ENCODE data around the gene TRIM62.

The TRIM62 gene

DNA sequence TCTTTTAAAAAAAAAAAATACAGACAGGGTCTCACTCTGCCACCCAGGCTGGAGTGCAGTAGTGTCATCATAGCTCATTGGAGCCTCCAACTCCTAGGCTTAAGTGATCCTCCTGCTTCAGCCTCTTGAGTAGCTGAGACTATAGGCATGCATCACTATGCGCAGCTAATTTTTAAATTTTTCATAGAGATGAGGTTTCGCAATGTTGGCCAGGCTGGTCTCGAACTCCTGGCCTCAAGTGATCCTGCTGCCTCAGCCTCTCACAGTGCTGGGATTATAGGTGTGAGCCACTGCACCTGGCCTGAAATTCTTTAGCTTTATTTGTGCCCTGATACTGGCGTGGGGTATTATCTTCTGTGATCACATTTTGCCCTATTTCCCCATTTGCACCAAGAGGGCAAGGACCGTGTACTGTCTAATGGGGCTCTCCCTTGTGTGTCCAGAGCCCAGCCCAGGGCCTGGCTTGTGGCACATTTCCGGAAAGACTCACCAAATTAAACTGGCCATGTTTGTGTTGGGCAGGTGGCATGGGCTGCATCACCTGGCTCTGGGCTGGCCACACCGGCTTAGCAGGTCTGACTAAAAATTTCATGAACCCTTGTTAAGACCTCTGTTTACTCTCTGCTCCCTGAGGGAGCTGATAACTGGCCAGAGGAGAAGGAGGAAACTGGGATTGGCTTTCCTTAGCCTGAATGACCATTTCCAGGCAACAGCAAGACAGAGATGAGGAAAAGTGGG is 32.2 kb downstream of the TRIM62 start:
- POLR2A ChIA-PET (ENCODE audit: low non-redundant PET), result no interaction called here

GRCh38 chr1:33148615-33149014 is 33.2 kb downstream of the TRIM62 start:
- ChIA-PET POLR2A (ENCODE audit: low non-redundant PET) (no interaction called here), CTCF (no interaction called here)
- DNase-seq (ENCODE audit: low spot score), result no peak
- TF ChIP-seq CTCF (conservative IDR thresholded peaks at IDR 0.05; ENCODE audit: low read depth), result no peak
- H3K27ac ChIP-seq, result no peak overlapping the region

More for the DNA sequence above, 32.2 kb downstream of the TRIM62 start:
- no peak for TF ChIP-seq CTCF (conservative IDR thresholded peaks at IDR 0.05; ENCODE audit: low read depth)
- no peak overlapping the region for H3K27ac ChIP-seq
- CTCF ChIA-PET, result no interaction called here
- DNase-seq (ENCODE audit: low spot score), result no peak

GRCh38 chr1:33147997-33148314 is 33.9 kb downstream of the TRIM62 start:
- CTCF ChIA-PET, result interaction anchor here (0.6 kb wide), 1 partner anchor 15 kb away, joined by 4 read pairs; no protein-coding TSS in a partner anchor
- peak; percentile 35 for DNase-seq (ENCODE audit: low spot score)
- POLR2A ChIA-PET (ENCODE audit: low non-redundant PET), result no interaction called here

DNA sequence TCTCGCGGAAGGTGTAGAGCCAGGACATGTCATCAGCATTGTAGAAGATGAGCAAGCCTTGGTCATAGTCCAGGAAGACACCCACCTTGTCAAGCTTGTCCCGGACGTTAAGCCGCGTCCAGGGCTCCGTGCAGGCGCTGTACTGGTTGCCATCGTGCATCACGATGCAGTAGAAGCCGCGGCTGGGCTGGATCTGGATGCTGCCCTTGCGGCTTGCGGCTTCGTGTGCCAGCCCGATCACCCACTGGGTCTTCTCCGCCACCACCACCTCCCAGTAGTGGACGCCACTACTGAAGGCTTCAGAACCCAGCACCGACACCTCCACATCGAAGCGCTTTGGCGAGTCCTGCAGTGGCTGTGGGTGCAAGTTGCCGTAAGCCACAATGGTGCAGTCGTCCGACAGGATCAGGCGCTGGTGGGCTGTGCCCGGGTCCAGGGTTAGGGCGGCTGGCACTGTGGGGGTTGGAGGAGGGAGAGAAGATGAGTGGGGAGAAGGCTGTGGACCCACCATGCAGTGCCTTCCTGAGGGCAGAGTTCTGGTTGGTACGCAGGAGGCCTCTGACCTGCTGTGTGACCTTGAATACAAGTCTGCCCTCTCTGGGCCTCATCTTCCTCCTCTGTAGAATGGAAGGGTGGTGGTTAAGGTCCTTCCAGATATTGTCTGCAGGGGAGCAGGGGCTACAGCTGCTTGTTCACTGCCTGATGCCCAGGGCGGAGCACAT is 34.4 kb downstream of the TRIM62 start:
- ChIA-PET CTCF (interaction anchor here (0.6 kb wide), 1 partner anchor 14 kb away, joined by 4 read pairs; no protein-coding TSS in a partner anchor), POLR2A (ENCODE audit: low non-redundant PET) (no interaction called here)
- no peak overlapping the region for H3K27ac ChIP-seq
- DNase-seq (ENCODE audit: low spot score), result no peak
- no peak for TF ChIP-seq CTCF (conservative IDR thresholded peaks at IDR 0.05; ENCODE audit: low read depth)

More at GRCh38 chr1:33147997-33148314, 33.9 kb downstream of the TRIM62 start:
- no peak overlapping the region for H3K27ac ChIP-seq
- no peak for TF ChIP-seq CTCF (conservative IDR thresholded peaks at IDR 0.05; ENCODE audit: low read depth)

- CTCF ChIA-PET, result no interaction called here
- DNase-seq (ENCODE audit: low spot score), result no peak
- H3K27ac ChIP-seq, result no peak overlapping the region
- POLR2A ChIA-PET (ENCODE audit: low non-redundant PET), result no interaction called here
- no peak for TF ChIP-seq CTCF (conservative IDR thresholded peaks at IDR 0.05; ENCODE audit: low read depth)
These were observed 35.8 kb downstream of the TRIM62 start for GRCh38 chr1:33146003-33146402.

- no peak for DNase-seq (ENCODE audit: low spot score)
- POLR2A ChIA-PET (ENCODE audit: low non-redundant PET), result no interaction called here
- no peak for TF ChIP-seq CTCF (conservative IDR thresholded peaks at IDR 0.05; ENCODE audit: low read depth)
- H3K27ac ChIP-seq, result no peak overlapping the region
- CTCF ChIA-PET, result interaction anchor here (0.7 kb wide), 2 partner anchors 158 to 159 kb away, joined by 3 read pairs; no protein-coding TSS in a partner anchor
These were observed 38.1 kb downstream of the TRIM62 start for GRCh38 chr1:33143698-33144097.
